Measurements from ENCODE around the gene EPAS1.
"Not testable (repeated sequence)": the region's sequence is repeated elsewhere in the genome, so short reads cannot be mapped to it uniquely, and the experiment has no call there.

DNA sequence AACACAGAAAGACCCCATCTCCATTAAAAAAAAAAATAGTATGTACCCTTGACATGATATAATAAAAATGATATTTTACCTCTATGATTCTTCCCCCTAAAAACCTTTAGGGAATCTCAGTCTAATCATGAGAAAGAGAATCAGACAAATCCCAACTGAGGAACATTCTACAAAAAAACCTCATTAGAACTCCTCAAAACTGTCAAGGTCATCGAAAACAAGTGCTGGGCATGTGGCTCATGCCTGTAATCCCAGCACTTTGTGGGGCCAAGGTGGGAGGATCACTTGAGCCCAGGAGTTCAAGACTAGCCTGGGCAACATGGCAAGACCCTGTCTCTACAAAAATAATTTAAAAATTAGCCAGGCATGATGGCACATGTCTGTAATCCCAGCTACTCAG is 98.5 kb downstream of the EPAS1 start:
- TF ChIP-seq CEBPB (tag; IDR thresholded peaks at IDR 0.05); ZNF316 (IDR thresholded peaks at IDR 0.05); MXI1 (IDR thresholded peaks at IDR 0.05; ENCODE audit: low read depth, low read length); NFE2 (IDR thresholded peaks at IDR 0.05; ENCODE audit: low read depth); MYC (IDR thresholded peaks at IDR 0.05; ENCODE audit: low read depth, low read length); MYC (CRISPR knock-in tag; IDR thresholded peaks at IDR 0.05; ENCODE audit: borderline replicate concordance, low read depth); NR1H2 (CRISPR knock-in tag; IDR thresholded peaks at IDR 0.05); TCF7 (IDR thresholded peaks at IDR 0.05; ENCODE audit: borderline replicate concordance); E2F3 (CRISPR knock-in tag; IDR thresholded peaks at IDR 0.05): not testable (repeated sequence)
- TF ChIP-seq, protein P1, sequence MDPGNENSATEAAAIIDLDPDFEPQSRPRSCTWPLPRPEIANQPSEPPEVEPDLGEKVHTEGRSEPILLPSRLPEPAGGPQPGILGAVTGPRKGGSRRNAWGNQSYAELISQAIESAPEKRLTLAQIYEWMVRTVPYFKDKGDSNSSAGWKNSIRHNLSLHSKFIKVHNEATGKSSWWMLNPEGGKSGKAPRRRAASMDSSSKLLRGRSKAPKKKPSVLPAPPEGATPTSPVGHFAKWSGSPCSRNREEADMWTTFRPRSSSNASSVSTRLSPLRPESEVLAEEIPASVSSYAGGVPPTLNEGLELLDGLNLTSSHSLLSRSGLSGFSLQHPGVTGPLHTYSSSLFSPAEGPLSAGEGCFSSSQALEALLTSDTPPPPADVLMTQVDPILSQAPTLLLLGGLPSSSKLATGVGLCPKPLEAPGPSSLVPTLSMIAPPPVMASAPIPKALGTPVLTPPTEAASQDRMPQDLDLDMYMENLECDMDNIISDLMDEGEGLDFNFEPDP (CRISPR knock-in tag; IDR thresholded peaks at IDR 0.05) = not testable (repeated sequence)
- TF ChIP-seq, protein P2, sequence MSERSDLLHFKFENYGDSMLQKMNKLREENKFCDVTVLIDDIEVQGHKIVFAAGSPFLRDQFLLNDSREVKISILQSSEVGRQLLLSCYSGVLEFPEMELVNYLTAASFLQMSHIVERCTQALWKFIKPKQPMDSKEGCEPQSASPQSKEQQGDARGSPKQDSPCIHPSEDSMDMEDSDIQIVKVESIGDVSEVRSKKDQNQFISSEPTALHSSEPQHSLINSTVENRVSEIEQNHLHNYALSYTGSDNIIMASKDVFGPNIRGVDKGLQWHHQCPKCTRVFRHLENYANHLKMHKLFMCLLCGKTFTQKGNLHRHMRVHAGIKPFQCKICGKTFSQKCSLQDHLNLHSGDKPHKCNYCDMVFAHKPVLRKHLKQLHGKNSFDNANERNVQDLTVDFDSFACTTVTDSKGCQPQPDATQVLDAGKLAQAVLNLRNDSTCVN (CRISPR knock-in tag; IDR thresholded peaks at IDR 0.05) = not testable (repeated sequence)
